ENCODE measurements around the gene SF3A2. TPM values are rescaled to one million over a fixed set of nuclear protein-coding genes. Genes with fewer than 3 reads are reported as not detected.

Gene SF3A2
- total and polyA plus RNA-seq, 2 donors (not counting 3 experiments of a cell fraction or from before 2014, with no cell fraction given) = 21.5 to 164 TPM

- no peak overlapping the region for H2AFZ ChIP-seq (ENCODE audit: low read depth, low read length)
- H3K27me3 ChIP-seq (ENCODE audit: control insufficient read depth in 2 of 2, insufficient read depth in 2 of 2, low read length in 2 of 2) = no peaks in the 10 kb centered on the region
- no peaks in the 10 kb centered on the region for H3K79me2 ChIP-seq (ENCODE audit: control insufficient read depth, insufficient read depth, low read length)
- BruUV-seq (replicated peaks) = no TSS peak
- no peak overlapping the region for H3K27ac ChIP-seq (ENCODE audit: insufficient read depth, low read depth, low read length)
- ChIA-PET CTCF (interaction anchor here (1.3 kb wide), 1 partner anchor 69 kb away, joined by 5 read pairs; no protein-coding TSS in a partner anchor), POLR2A (no interaction called here)
- FAIRE-seq = no peak
- H3K9me1 ChIP-seq (replicated peaks; ENCODE audit: control insufficient read depth, extremely low read depth, insufficient read depth, low read length) = no peaks in the 10 kb centered on the region
- no peak overlapping the region for H3K9ac ChIP-seq (replicated peaks; ENCODE audit: extremely low read depth, insufficient read depth, low read length)
- no peaks in the 10 kb centered on the region for H4K20me1 ChIP-seq (replicated peaks; ENCODE audit: control insufficient read depth, extremely low read depth, insufficient read depth, low read length)
- no peaks in the 10 kb centered on the region for H3K9me3 ChIP-seq (replicated peaks; ENCODE audit: control insufficient read depth, insufficient read depth, low read length)
- DNase-seq (ENCODE audit: low read depth, low spot score) = no peak
- intact Hi-C loops (cut with micrococcal nuclease) = no loop called here
- H3K36me3 ChIP-seq (ENCODE audit: control insufficient read depth in 2 of 2, extremely low read depth in 1 of 2, insufficient read depth in 2 of 2, low read length in 2 of 2) = peaks cover 2 to 29% of the 10 kb centered on the region in 2 experiments
- TF ChIP-seq POLR2A (IDR thresholded peaks at IDR 0.05; ENCODE audit: low read depth, low read length) (no peak), GATA2 (IDR thresholded peaks at IDR 0.05; ENCODE audit: insufficient read depth, insufficient read length, low read depth, low read length) (no peak), EZH2 (IDR thresholded peaks at IDR 0.05; ENCODE audit: borderline replicate concordance, low read depth, low read length, severe bottlenecking) (no peak), FOS (IDR thresholded peaks at IDR 0.05; ENCODE audit: borderline replicate concordance, insufficient read depth, low read length) (no peak), JUN (IDR thresholded peaks at IDR 0.05; ENCODE audit: borderline replicate concordance, insufficient read depth, insufficient read length, low read depth) (no peak), CTCF (IDR thresholded peaks at IDR 0.05; ENCODE audit: extremely low read depth in 1 of 2, insufficient read depth in 1 of 2, low read depth in 1 of 2, low read length in 2 of 2) (no peak), MYC (IDR thresholded peaks at IDR 0.05; ENCODE audit: low read depth, low read length) (no peak), POLR2AphosphoS5 (IDR thresholded peaks at IDR 0.05; ENCODE audit: insufficient read depth, low read depth, low read length) (no peak)
- TF ChIP-seq, protein P1, sequence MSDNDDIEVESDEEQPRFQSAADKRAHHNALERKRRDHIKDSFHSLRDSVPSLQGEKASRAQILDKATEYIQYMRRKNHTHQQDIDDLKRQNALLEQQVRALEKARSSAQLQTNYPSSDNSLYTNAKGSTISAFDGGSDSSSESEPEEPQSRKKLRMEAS (IDR thresholded peaks at IDR 0.05; ENCODE audit: insufficient read depth, insufficient read length) = no peak
- dilution Hi-C loops (cut with MboI; ENCODE audit: extremely low pct_ligation_motif_present, low sequenced_read_pairs) = no loop called here
- H3K4me3 ChIP-seq (replicated peaks in 1 of 3; ENCODE audit: insufficient read depth in 1 of 3, low read depth in 1 of 3, low read length in 3 of 3) = no peak overlapping the region
- no peaks in the 10 kb centered on the region for H3K4me1 ChIP-seq (ENCODE audit: control insufficient read depth, extremely low read depth, insufficient read depth, low read length)
- no peak overlapping the region for H3K4me2 ChIP-seq (ENCODE audit: insufficient read depth, low read length)
Observed at GRCh38 chr19:2224754-2225349, 11.8 kb upstream of the SF3A2 start.

Measured in endothelial cell of umbilical vein (primary cell).